Liver (tissue), 9 donors: ENCODE results near the gene PLAAT5. TPM values are rescaled to one million over a fixed set of nuclear protein-coding genes. Genes with fewer than 3 reads are reported as not detected.

Experiments used
- DNase-seq: peaks from one replicate; pipeline ENCODE4 v3.0.0-alpha.2; 2017; ENCODE audit warnings: low spot score
- H3K27ac ChIP-seq, 2 donors: one replicate each; pipeline ENCODE4 v1.7.0; 2013; ENCODE audit warnings: inconsistent platforms in 2 of 2, low read length in 2 of 2, control low read depth in 1 of 2, low read depth in 1 of 2, mild to moderate bottlenecking in 1 of 2
- H3K27me3 ChIP-seq, 4 donors: one replicate each; pipeline versions ENCODE4 v1.6.1 to v1.7.0; 2013; ENCODE audit warnings: low read length in 3 of 4, inconsistent platforms in 1 of 4, mild to moderate bottlenecking in 1 of 4, moderate library complexity in 1 of 4; ENCODE audit not compliant: control insufficient read depth in 4 of 4, insufficient read depth in 4 of 4
- H3K36me3 ChIP-seq, 4 donors: one replicate each; pipeline versions ENCODE4 v1.6.1 to v1.7.0; 2013; ENCODE audit warnings: low read length in 3 of 4, mild to moderate bottlenecking in 3 of 4, low read depth in 1 of 4, moderate library complexity in 1 of 4; ENCODE audit not compliant: control insufficient read depth in 4 of 4, insufficient read depth in 3 of 4
- H3K4me1 ChIP-seq, 4 donors: one replicate each; pipeline versions ENCODE4 v1.6.1 to v1.7.0; 2013; ENCODE audit warnings: low read length in 3 of 4, mild to moderate bottlenecking in 3 of 4, moderate library complexity in 1 of 4; ENCODE audit not compliant: control insufficient read depth in 4 of 4, insufficient read depth in 4 of 4
- H3K4me3 ChIP-seq, 3 donors: one replicate each; pipeline versions ENCODE4 v1.6.1 to v1.7.0; 2013; ENCODE audit warnings: low read length in 3 of 3, control low read depth in 1 of 3, low read depth in 1 of 3, mild to moderate bottlenecking in 1 of 3
- H3K9ac ChIP-seq, 2 donors: one replicate each; pipeline ENCODE4 v1.7.0; 2013; ENCODE audit warnings: low read length in 2 of 2, mild to moderate bottlenecking in 2 of 2, moderate library complexity in 2 of 2, control low read depth in 1 of 2, low read depth in 1 of 2
- H3K9me3 ChIP-seq, 4 donors: one replicate each; pipeline versions ENCODE4 v1.6.1 to v1.7.0; 2013; ENCODE audit warnings: low read length in 3 of 4; ENCODE audit not compliant: control insufficient read depth in 4 of 4
- ATF3 ChIP-seq: IDR thresholded peaks from 2 replicates; pipeline ENCODE4 v1.6.1; 2016; ENCODE audit warnings: antibody characterized with exemption
- CTCF ChIP-seq: fragments of 150-350 bp; IDR thresholded peaks from 2 replicates; pipeline ENCODE4 v1.5.1; 2017; ENCODE audit warnings: improper control_type of control experiment, low read depth, low read length; ENCODE audit not compliant: missing input control
- EGR1 ChIP-seq, 2 donors: IDR thresholded peaks; 2 replicates each; pipeline ENCODE4 v1.6.1; 2016 to 2018; ENCODE audit warnings: antibody characterized with exemption in 2 of 2, low read depth in 2 of 2
- FOXA1 ChIP-seq: IDR thresholded peaks from 2 replicates; pipeline ENCODE4 v1.6.1; 2016; ENCODE audit warnings: antibody characterized with exemption
- GABPA ChIP-seq, 2 donors: IDR thresholded peaks in 1 of 2; conservative IDR thresholded peaks in 1 of 2; 2 replicates each; pipeline ENCODE4 v1.6.1; 2016; ENCODE audit warnings: antibody characterized with exemption in 2 of 2, mild to moderate bottlenecking in 1 of 2, moderate library complexity in 1 of 2
- HNF4A ChIP-seq, 2 donors: conservative IDR thresholded peaks; 2 replicates each; pipeline ENCODE4 v1.6.1; 2016; ENCODE audit warnings: antibody characterized with exemption in 2 of 2, mild to moderate bottlenecking in 2 of 2
- HNF4G ChIP-seq: IDR thresholded peaks from 2 replicates; pipeline ENCODE4 v1.6.1; 2016; ENCODE audit warnings: antibody characterized with exemption
- JUND ChIP-seq, 2 donors: IDR thresholded peaks; 2 replicates each; pipeline ENCODE4 v1.6.1; 2016; ENCODE audit warnings: antibody characterized with exemption in 2 of 2
- MAX ChIP-seq: IDR thresholded peaks from 2 replicates; pipeline ENCODE4 v1.6.1; 2016; ENCODE audit warnings: antibody characterized with exemption
- NR2F2 ChIP-seq: IDR thresholded peaks from 2 replicates; pipeline ENCODE4 v1.6.1; 2016; ENCODE audit warnings: antibody characterized with exemption
- RAD21 ChIP-seq, 2 donors: IDR thresholded peaks; 2 replicates each; pipeline ENCODE4 v1.6.1; 2016; ENCODE audit warnings: antibody characterized with exemption in 2 of 2, mild to moderate bottlenecking in 2 of 2
- REST ChIP-seq: IDR thresholded peaks from 2 replicates; pipeline ENCODE4 v1.6.1; 2016; ENCODE audit warnings: antibody characterized with exemption, mild to moderate bottlenecking
- RXRA ChIP-seq, 2 donors: IDR thresholded peaks; 2 replicates each; pipeline ENCODE4 v1.6.1; 2017 to 2018; ENCODE audit warnings: antibody characterized with exemption in 2 of 2, mild to moderate bottlenecking in 1 of 2
- SP1 ChIP-seq: IDR thresholded peaks from 2 replicates; pipeline ENCODE4 v1.6.1; 2018; ENCODE audit warnings: antibody characterized with exemption, mild to moderate bottlenecking
- TAF1 ChIP-seq: conservative IDR thresholded peaks from 2 replicates; pipeline ENCODE4 v1.6.1; 2016; ENCODE audit warnings: antibody characterized with exemption, mild to moderate bottlenecking
- YY1 ChIP-seq: IDR thresholded peaks from 2 replicates; pipeline ENCODE4 v1.6.1; 2016; ENCODE audit warnings: antibody characterized with exemption, mild to moderate bottlenecking
- WGBS: extraction: QIAGEN DNeasy Blood & Tissue Kit; methylation state at CpG from one replicate; pipeline ENCODE4 v1.1.7; 2013; 5-methylcytosine and 5-hydroxymethylcytosine counted together
- polyA plus RNA-seq, 2 donors: library from polyadenylated mRNA; stranded (reverse) in 1 of 2; unstranded in 1 of 2; fragments of 200-250 nt in 1 of 2; fragments of >200 nt in 1 of 2; fragmentation: Nextera tagmentation in 1 of 2; extraction: Ambion mirVana in 1 of 2; gene quantifications; one replicate each; pipeline versions ENCODE4 v1.2.1 to v1.2.3, GENCODE V29; 2013 to 2015
- total RNA-seq, 2 donors: library from RNA; depleted of rRNA; stranded (reverse); fragments of >200 nt; gene quantifications; one replicate each; pipeline ENCODE4 v1.2.3, GENCODE V29; 2014
- donor health status: healthy.
- donor health status: healthy.
- donor health status: healthy.
- donor health status: healthy.
- donor health status: healthy.

Gene PLAAT5
- total and polyA plus RNA-seq, 4 donors = 0.03 to 1.4 TPM; not detected in 2

- TF ChIP-seq CTCF = no peak
These were observed 1.5 kb upstream of the PLAAT5 start (continued) for GRCh38 chr11:63492441-63492840.

- 44% methylated on average over 11 of the region's 11 CpGs for WGBS
- Histone ChIP-seq H3K4me3 (peak overlapping the region; percentile 13 to 53 (median 24)), H3K9ac (no peak overlapping the region), H3K9me3 (no peaks in the 10 kb centered on the region), H3K36me3 (no peaks in the 10 kb centered on the region), H3K27ac (no peak overlapping the region), H3K27me3 (no peaks in the 10 kb centered on the region), H3K4me1 (peaks cover 3 to 26% (median 22%) of the 10 kb centered on the region in 4 donors)
- no peak for TF ChIP-seq FOXA1
- TF ChIP-seq RAD21 (IDR thresholded peaks at IDR 0.05) = no peak
- no peak for TF ChIP-seq JUND (IDR thresholded peaks at IDR 0.05)
- TF ChIP-seq REST = no peak
- TF ChIP-seq EGR1 (IDR thresholded peaks at IDR 0.05; ENCODE audit: low read depth in 2 of 2) = no peak
- no peak for TF ChIP-seq MAX
- TF ChIP-seq ATF3 = no peak
- no peak for TF ChIP-seq HNF4G
- TF ChIP-seq RXRA (IDR thresholded peaks at IDR 0.05) = no peak
- no peak for TF ChIP-seq NR2F2
- no peak for TF ChIP-seq SP1
- no peak for TF ChIP-seq YY1
- DNase-seq = no peak
These were observed 837 bp upstream of the PLAAT5 start for GRCh38 chr11:63491636-63492372.

- TF ChIP-seq HNF4A (conservative IDR thresholded peaks at IDR 0.05) (no peak), RXRA (IDR thresholded peaks at IDR 0.05) (no peak), GABPA (IDR thresholded peaks at IDR 0.05 in 1 of 2, conservative IDR thresholded peaks at IDR 0.05 in 1 of 2) (no peak), HNF4G (no peak), REST (no peak), JUND (IDR thresholded peaks at IDR 0.05) (no peak), ATF3 (no peak), CTCF (no peak), FOXA1 (no peak), NR2F2 (no peak), RAD21 (IDR thresholded peaks at IDR 0.05) (no peak), YY1 (no peak), TAF1 (no peak)
- DNase-seq = no peak
- Histone ChIP-seq H3K36me3 (no peaks in the 10 kb centered on the region), H3K27ac (no peak overlapping the region), H3K9ac (no peak overlapping the region), H3K4me1 (peaks cover 3 to 26% (median 22%) of the 10 kb centered on the region in 4 donors), H3K9me3 (no peaks in the 10 kb centered on the region), H3K4me3 (peak overlapping the region; percentile 13 to 53 (median 24)), H3K27me3 (no peaks in the 10 kb centered on the region)
- WGBS = 4% methylated on average over 13 of the region's 13 CpGs
These were observed 247 bp upstream of the PLAAT5 start for GRCh38 chr11:63491240-63491587.
